HepG2 (cell line): ENCODE results near the gene CPB2. TPM values are rescaled to one million over a fixed set of nuclear protein-coding genes. Genes with fewer than 3 reads are reported as not detected.

Source experiments
- CEBPG ChIP-seq: IDR thresholded peaks from 2 replicates; pipeline ENCODE4 v1.6.1; 2016
- MEIS2 ChIP-seq: sonication (generic); formaldehyde crosslinking; IDR thresholded peaks from 2 replicates; pipeline ENCODE4 v1.9.0; 2021; ENCODE audit warnings: mild to moderate bottlenecking, missing genetic modification reagents
- NFYC ChIP-seq: IDR thresholded peaks from 2 replicates; pipeline ENCODE4 v1.6.1; 2016; ENCODE audit warnings: missing genetic modification reagents, missing compliant biosample characterization
- NPAS2 ChIP-seq: sonication (generic); formaldehyde crosslinking; IDR thresholded peaks from 2 replicates; pipeline ENCODE4 v1.8.0; 2022; ENCODE audit warnings: mild to moderate bottlenecking, missing genetic modification reagents, borderline replicate concordance
- NR3C1 ChIP-seq: sonication (generic); formaldehyde crosslinking; IDR thresholded peaks from 2 replicates; pipeline ENCODE4 v1.4.0; 2020; ENCODE audit warnings: missing genetic modification reagents
- SMAD9 ChIP-seq: sonication (generic); formaldehyde crosslinking; IDR thresholded peaks from 2 replicates; pipeline ENCODE4 v1.5.1; 2020; ENCODE audit warnings: mild to moderate bottlenecking, missing genetic modification reagents
- TP53 ChIP-seq: sonication (generic); formaldehyde crosslinking; conservative IDR thresholded peaks from 2 replicates; pipeline ENCODE4 v1.4.0; 2020; ENCODE audit warnings: missing genetic modification reagents
- ZBTB8A ChIP-seq: sonication (generic); formaldehyde crosslinking; IDR thresholded peaks from 2 replicates; pipeline ENCODE4 v1.4.0; 2020; ENCODE audit warnings: mild to moderate bottlenecking, low read depth, missing genetic modification reagents, borderline replicate concordance
- ZFP62 ChIP-seq: sonication (generic); formaldehyde crosslinking; IDR thresholded peaks from 2 replicates; pipeline ENCODE4 v1.4.0; 2020; ENCODE audit warnings: missing genetic modification reagents
- ZNF10 ChIP-seq: sonication (generic); formaldehyde crosslinking; IDR thresholded peaks from 2 replicates; pipeline ENCODE4 v1.4.0; 2020; ENCODE audit warnings: mild to moderate bottlenecking, low read depth, missing genetic modification reagents, borderline replicate concordance
- ZNF17 ChIP-seq: sonication (generic); formaldehyde crosslinking; IDR thresholded peaks from 2 replicates; pipeline ENCODE4 v1.5.0; 2020; ENCODE audit warnings: mild to moderate bottlenecking, missing genetic modification reagents
- ZNF251 ChIP-seq: sonication (generic); formaldehyde crosslinking; IDR thresholded peaks from 2 replicates; pipeline ENCODE4 v1.9.0; 2021; ENCODE audit warnings: mild to moderate bottlenecking, missing genetic modification reagents
- ZNF543 ChIP-seq: sonication (generic); formaldehyde crosslinking; IDR thresholded peaks from 2 replicates; pipeline ENCODE4 v1.4.0; 2020; ENCODE audit warnings: mild to moderate bottlenecking, missing genetic modification reagents
- ZNF547 ChIP-seq: sonication (generic); formaldehyde crosslinking; IDR thresholded peaks from 2 replicates; pipeline ENCODE4 v1.5.1; 2020; ENCODE audit warnings: mild to moderate bottlenecking, missing genetic modification reagents
- ZNF563 ChIP-seq: sonication (generic); formaldehyde crosslinking; IDR thresholded peaks from 2 replicates; pipeline ENCODE4 v1.8.0; 2022; ENCODE audit warnings: mild to moderate bottlenecking, moderate library complexity, missing genetic modification reagents
- ZNF577 ChIP-seq: sonication (generic); formaldehyde crosslinking; IDR thresholded peaks from 2 replicates; pipeline ENCODE4 v1.4.0; 2020; ENCODE audit warnings: mild to moderate bottlenecking, low read depth, missing genetic modification reagents, borderline replicate concordance
- ZNF674 ChIP-seq: sonication (generic); formaldehyde crosslinking; IDR thresholded peaks from 2 replicates; pipeline ENCODE4 v1.5.0; 2020; ENCODE audit warnings: low read depth, mild to moderate bottlenecking, missing genetic modification reagents
- ZNF7 ChIP-seq: IDR thresholded peaks from 2 replicates; pipeline ENCODE4 v1.6.1; 2016; ENCODE audit warnings: missing biosample characterization, missing genetic modification reagents
- polyA plus RNA-seq, 8 experiments: library from polyadenylated mRNA; depleted of rRNA in 3 of 8; stranded (reverse) in 7 of 8; unstranded in 1 of 8; fragments of >200 nt; fragmentation: Illumina TruSeq in 4 of 8; extraction: Trizol in 4 of 8; gene quantifications; 2 replicates each; pipeline versions ENCODE4 v1.2.1 to v1.2.3, GENCODE V29; 2011 to 2016; ENCODE audit warnings: low read depth in 4 of 8, missing spikeins in 1 of 8, mixed read lengths in 1 of 8; ENCODE audit not compliant: insufficient read depth in 1 of 8
- total RNA-seq, 5 experiments: library from RNA; depleted of rRNA; stranded (reverse); fragments of >200 nt; fragmentation: Illumina TruSeq; extraction: Trizol; gene quantifications; 2 replicates each; pipeline ENCODE4 v1.2.3, GENCODE V29; 2016; ENCODE audit warnings: low read depth in 1 of 5
- TF ChIP-seq, protein P1 (sequence below): sonication (generic); IDR thresholded peaks from 2 replicates; pipeline ENCODE4 v1.6.1; 2016; ENCODE audit warnings: low read depth, borderline replicate concordance
- TF ChIP-seq, protein P2 (sequence below): sonication (generic); formaldehyde crosslinking; IDR thresholded peaks from 2 replicates; pipeline ENCODE4 v1.4.0; 2020; ENCODE audit warnings: missing genetic modification reagents
- TF ChIP-seq, protein P3 (sequence below): sonication (generic); formaldehyde crosslinking; IDR thresholded peaks from 2 replicates; pipeline ENCODE4 v1.4.0; 2020; ENCODE audit warnings: mild to moderate bottlenecking, missing genetic modification reagents
- TF ChIP-seq, protein P4 (sequence below): IDR thresholded peaks from 2 replicates; pipeline ENCODE4 v1.6.1; 2016

CPB2 gene
- total and polyA plus RNA-seq, 2 of the 13 experiments (the other 11 are each of a cell fraction or from before 2014, with no cell fraction given), result 125 to 140 TPM

DNA sequence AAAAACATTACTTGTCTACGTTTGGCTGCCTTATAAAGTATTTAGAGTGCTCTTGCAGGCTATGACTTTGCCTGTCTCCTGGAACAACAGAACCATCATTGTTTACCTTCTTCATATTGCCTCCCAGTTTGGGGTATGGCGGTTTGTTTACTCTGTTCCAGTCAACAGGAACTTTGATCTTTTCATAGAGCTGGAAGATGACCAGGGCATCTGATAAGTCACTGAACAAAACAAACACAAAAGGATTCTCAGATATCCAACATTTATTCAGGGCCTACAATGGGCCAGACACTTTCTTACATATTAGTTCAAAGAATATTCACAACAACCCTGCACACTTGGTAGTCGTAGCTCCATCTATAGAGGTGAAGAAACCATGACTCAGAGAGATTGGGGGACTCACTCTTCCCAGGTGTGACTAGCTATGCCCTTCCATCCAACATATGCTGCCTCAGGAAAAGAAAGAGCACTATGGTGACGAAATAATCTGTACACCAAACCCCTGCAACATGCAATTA, 38.4 kb upstream of the CPB2 start (continued):
- TF ChIP-seq ZNF547 (CRISPR knock-in tag) (no peak), MEIS2 (CRISPR knock-in tag) (peak; percentile 66; the same call in 1 of the 2 replicates), ZNF17 (CRISPR knock-in tag) (no peak), ZBTB8A (no peak), ZNF10 (CRISPR knock-in tag) (no peak), ZNF7 (CRISPR knock-in tag) (no peak), ZFP62 (no peak), TP53 (CRISPR knock-in tag) (no peak), CEBPG (CRISPR knock-in tag) (peak; percentile 31), ZNF674 (no peak), NPAS2 (CRISPR knock-in tag) (no peak), NFYC (no peak), NR3C1 (no peak), ZNF251 (no peak), ZNF563 (CRISPR knock-in tag) (no peak), ZNF543 (CRISPR knock-in tag) (no peak), SMAD9 (CRISPR knock-in tag) (no peak), ZNF577 (CRISPR knock-in tag) (no peak)
- TF ChIP-seq, protein P1, sequence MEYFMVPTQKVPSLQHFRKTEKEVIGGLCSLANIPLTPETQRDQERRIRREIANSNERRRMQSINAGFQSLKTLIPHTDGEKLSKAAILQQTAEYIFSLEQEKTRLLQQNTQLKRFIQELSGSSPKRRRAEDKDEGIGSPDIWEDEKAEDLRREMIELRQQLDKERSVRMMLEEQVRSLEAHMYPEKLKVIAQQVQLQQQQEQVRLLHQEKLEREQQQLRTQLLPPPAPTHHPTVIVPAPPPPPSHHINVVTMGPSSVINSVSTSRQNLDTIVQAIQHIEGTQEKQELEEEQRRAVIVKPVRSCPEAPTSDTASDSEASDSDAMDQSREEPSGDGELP, result peak; percentile 45; the same call in 1 of the 2 replicates
- TF ChIP-seq, protein P2, sequence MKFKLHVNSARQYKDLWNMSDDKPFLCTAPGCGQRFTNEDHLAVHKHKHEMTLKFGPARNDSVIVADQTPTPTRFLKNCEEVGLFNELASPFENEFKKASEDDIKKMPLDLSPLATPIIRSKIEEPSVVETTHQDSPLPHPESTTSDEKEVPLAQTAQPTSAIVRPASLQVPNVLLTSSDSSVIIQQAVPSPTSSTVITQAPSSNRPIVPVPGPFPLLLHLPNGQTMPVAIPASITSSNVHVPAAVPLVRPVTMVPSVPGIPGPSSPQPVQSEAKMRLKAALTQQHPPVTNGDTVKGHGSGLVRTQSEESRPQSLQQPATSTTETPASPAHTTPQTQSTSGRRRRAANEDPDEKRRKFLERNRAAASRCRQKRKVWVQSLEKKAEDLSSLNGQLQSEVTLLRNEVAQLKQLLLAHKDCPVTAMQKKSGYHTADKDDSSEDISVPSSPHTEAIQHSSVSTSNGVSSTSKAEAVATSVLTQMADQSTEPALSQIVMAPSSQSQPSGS (CRISPR knock-in tag), result peak; percentile 88
- TF ChIP-seq, protein P3, sequence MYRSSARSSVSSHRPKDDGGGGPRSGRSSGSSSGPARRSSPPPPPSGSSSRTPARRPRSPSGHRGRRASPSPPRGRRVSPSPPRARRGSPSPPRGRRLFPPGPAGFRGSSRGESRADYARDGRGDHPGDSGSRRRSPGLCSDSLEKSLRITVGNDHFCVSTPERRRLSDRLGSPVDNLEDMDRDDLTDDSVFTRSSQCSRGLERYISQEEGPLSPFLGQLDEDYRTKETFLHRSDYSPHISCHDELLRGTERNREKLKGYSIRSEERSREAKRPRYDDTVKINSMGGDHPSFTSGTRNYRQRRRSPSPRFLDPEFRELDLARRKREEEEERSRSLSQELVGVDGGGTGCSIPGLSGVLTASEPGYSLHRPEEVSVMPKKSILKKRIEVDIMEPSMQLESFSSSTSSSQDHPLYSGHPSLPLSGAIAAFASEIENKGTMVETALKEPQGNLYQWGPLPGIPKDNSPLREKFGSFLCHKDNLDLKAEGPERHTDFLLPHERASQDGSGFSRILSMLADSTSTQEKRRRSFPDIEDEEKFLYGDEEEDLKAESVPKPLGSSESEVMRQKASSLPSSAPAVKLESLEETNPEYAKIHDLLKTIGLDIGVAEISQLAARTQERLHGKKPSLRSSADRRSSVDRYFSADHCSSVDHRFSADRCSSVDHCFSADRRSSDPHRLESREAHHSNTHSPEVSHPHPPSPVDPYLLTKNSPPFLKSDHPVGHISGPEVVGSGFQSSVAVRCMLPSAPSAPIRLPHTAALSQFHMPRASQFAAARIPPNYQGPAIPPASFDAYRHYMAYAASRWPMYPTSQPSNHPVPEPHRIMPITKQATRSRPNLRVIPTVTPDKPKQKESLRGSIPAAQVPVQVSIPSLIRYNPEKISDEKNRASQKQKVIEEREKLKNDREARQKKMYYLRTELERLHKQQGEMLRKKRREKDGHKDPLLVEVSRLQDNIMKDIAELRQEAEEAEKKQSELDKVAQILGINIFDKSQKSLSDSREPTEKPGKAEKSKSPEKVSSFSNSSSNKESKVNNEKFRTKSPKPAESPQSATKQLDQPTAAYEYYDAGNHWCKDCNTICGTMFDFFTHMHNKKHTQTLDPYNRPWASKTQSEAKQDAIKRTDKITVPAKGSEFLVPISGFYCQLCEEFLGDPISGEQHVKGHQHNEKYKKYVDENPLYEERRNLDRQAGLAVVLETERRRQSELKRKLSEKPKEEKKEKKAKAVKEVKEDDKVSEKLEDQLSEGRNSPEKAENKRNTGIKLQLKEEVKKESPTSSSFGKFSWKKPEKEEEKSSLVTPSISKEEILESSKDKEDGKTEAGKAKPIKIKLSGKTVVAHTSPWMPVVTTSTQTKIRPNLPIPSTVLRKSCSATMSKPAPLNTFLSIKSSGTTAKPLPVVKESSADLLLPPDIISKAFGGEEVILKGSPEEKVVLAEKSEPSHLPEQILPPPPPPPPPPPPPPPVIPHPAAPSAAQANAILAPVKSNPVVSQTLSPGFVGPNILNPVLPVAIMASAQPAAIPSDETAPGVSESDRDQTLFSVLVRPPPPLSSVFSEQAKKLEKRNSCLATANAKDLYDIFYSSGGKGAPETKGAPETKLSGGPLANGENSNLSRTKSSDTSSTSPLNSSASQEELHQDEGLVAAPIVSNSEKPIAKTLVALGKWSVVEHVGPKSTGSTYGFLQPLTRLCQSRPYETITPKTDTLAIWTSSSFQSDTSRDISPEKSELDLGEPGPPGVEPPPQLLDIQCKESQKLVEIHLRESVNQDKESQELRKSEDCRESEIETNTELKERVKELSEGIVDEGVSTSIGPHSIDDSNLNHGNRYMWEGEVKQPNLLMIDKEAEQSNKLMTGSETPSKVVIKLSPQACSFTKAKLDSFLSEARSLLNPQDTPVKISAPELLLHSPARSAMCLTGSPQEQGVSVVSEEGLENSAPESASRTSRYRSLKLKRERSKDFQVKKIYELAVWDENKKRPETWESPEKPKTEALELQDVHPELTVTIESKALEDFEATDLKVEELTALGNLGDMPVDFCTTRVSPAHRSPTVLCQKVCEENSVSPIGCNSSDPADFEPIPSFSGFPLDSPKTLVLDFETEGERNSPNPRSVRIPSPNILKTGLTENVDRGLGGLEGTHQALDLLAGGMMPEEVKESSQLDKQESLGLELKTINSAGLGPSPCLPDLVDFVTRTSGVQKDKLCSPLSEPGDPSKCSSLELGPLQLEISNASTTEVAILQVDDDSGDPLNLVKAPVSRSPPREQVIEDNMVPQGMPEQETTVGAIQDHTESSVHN, result no peak
- TF ChIP-seq, protein P4, sequence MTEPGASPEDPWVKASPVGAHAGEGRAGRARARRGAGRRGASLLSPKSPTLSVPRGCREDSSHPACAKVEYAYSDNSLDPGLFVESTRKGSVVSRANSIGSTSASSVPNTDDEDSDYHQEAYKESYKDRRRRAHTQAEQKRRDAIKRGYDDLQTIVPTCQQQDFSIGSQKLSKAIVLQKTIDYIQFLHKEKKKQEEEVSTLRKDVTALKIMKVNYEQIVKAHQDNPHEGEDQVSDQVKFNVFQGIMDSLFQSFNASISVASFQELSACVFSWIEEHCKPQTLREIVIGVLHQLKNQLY (CRISPR knock-in tag), result peak; percentile 76; the same call in 1 of the 2 replicates
